Spleen (tissue), 7 donors: ENCODE data around the gene C3orf18.

Experiments used
- CTCF ChIP-seq, 11 experiments: fragments of 200-600 bp in 7 of 11; fragments of 450-650 bp in 4 of 11; sonication (generic) in 4 of 11; IDR thresholded peaks in 8 of 11; conservative IDR thresholded peaks in 3 of 11; 1 replicate in 7 of 11; 2 replicates in 4 of 11; pipeline versions ENCODE4 v1.4.0 to v1.8.0; 2016 to 2021; ENCODE audit warnings: antibody characterized with exemption in 11 of 11, inconsistent platforms in 4 of 11, mild to moderate bottlenecking in 1 of 11
- POLR2A ChIP-seq, 3 donors: fragments of 450-650 bp; IDR thresholded peaks; one replicate each; pipeline ENCODE4 v1.5.1; 2017; ENCODE audit warnings: antibody characterized with exemption in 3 of 3, mild to moderate bottlenecking in 1 of 3
- POLR2AphosphoS5 ChIP-seq, 3 donors: sonication (generic); formaldehyde crosslinking; IDR thresholded peaks; one replicate each; pipeline ENCODE4 v1.5.1; 2017; ENCODE audit warnings: antibody characterized with exemption in 3 of 3
- donor health status: DM: no; HTN: no; CAD: no; lungs with moderate emphysema.
- donor health status: DM: no; HTN: no; CAD: no.
- donor health status: DM: no; HTN: no; CAD: no.

DNA sequence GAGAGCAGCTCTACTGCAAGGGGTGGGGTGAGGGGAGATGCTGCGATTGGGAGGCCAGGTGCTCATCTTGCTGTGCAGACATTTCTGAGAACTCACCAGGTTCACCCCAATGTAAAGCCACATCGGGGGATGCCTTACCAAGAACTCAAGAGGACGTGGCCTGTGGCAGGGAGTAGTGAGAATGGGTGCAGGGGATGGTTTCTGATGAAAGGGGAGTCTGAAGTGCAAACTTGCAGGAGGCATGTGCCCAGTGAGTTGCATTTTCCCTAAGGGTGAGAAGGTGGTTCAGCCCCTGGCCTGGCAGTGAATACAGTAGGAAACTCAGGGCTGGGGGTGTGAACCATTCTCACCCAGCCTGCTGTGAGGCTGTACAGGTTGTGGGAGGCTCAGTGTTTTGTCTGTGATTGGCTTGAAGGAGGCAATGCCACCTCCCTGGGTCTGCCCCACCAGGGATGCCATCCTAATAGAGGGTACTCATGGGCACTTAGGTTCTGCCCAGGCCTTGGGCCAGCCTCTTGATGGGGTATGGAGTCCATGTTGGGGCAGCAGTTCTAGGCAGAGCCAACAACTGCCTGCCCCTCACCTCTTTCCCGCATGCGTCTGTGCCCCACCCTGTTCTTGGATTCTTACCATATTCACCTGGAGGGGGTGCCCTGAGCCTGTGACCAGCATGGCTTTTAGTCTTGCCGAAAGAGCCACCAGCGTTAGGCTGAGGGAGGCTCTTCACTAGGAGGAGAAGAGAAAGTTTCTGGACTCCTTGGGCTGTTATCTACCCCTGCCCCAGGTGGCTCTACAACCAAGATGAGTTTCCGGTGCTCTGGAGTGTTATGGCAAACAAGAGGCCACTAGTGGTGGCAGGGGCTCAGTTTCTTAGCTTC is 6.3 kb upstream of the C3orf18 start:
- TF ChIP-seq CTCF (IDR thresholded peaks at IDR 0.05 in 8 of 11, conservative IDR thresholded peaks at IDR 0.05 in 3 of 11) (no peak), POLR2AphosphoS5 (IDR thresholded peaks at IDR 0.05) (peak in 1 of 3 donors; percentile 16), POLR2A (IDR thresholded peaks at IDR 0.05) (no peak)
